ENCODE measurements around the gene STIM2.

The STIM2 gene

GRCh38 chr4:26837993-26838842, 22.4 kb upstream of the STIM2 start:
- no peak for DNase-seq

DNA sequence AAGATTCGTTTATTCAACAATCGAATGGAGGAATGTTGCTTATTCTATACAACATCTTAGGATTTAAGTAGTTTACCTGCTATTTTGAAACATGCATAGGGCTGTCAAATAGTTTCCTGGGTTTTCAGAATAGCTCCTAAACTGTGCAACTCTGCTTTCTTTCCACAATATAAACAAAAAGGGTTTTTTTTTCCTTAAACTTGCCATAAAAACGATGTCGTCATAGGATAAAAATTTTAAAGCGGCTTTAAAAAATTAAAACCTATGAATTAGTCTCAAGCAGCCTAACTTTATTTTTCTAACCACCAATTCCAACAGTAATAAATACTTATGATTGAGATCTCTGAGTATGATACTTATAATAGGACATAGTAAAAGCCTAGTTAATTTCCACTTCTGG, 21.6 kb upstream of the STIM2 start:
- no peak for DNase-seq

- DNase-seq = no peak
Observed at GRCh38 chr4:26839534-26839951, 21.1 kb upstream of the STIM2 start.

- no peak for DNase-seq
Observed at GRCh38 chr4:26840786-26841185, 19.9 kb upstream of the STIM2 start.

- no peak for DNase-seq
Observed at GRCh38 chr4:26842911-26843310, 17.7 kb upstream of the STIM2 start.

GRCh38 chr4:26850528-26850927, 10.1 kb upstream of the STIM2 start:
- no peak for DNase-seq

- DNase-seq = no peak
Observed at GRCh38 chr4:26851129-26851528, 9.5 kb upstream of the STIM2 start.

DNA sequence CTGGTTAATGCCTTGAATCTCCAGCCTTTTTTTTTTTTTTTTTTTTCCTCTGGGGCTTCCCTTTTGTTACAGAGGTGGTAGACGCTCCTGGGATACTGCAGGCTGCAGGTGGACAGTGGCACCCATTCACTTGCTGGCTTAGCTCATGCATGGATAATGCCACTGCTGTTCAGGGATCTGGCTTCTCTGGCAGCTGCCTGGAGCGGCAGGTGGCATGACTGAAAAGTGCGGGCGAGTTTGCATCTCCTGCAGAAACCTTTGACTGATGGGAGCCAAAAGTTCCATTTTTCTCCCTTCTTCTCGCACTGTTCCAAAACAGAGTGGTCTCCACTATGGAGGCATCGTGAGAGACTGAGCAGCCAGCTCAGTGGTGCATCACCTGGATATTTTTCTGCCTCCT, 5.9 kb upstream of the STIM2 start:
- no peak for DNase-seq

DNA sequence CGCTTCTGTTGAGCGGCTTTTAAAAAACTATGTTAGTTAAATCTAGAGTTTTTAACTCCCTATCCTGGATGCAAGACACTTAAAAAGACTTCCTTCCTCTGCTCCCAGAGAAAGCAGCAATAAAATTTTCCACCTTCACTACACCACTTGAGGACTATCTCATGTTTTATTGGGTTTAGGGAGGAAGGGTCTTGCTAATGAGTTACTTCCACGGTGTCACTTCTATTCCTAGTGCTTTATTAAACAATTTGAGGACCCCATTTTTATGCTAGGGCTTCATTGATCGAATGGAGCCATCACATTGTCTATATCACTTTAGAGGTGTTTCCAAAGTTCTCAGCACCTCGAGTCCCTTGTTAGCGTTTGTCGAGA, 3.7 kb upstream of the STIM2 start:
- DNase-seq = no peak

DNA sequence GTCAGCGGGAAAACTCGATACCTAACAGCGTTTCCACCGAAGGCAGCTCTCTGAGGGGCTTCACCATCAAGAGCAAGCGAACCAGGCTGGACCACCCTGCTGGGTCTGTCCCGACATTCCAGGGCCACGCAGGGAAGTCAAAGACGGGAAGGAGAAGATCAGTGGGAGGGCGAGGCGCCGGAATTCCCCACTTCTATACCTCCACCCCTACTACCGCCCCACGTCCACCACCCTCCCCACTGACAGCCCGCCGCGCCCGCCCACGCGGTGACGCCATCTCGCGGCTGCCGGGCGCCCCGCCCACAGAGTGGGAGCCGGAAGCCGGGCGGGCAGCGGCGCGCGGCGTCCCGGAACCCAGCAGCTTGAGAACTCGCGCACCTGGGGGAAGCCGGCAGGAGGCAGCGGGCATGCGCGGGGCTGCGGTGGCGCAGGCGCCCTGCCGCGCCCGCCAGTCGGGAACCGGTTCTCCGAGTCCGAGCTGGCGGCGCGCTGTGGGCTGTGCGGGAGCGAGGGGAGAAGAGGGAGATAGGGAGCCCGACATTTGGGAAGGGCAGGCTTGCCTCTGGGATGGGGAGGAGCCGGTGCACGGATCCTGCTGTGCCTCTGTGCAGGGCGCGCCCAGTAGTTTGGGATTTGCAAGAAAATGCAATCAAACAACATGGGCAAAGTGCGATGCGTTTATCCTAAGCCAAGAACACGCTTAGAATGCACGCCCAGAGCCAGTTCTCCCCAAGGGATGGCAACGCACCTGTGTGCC, 3.2 kb upstream of the STIM2 start:
- DNase-seq = peak; percentile 71 to 86

GRCh38 chr4:26858035-26858918, 2.4 kb upstream of the STIM2 start:
- no peak for DNase-seq

DNA sequence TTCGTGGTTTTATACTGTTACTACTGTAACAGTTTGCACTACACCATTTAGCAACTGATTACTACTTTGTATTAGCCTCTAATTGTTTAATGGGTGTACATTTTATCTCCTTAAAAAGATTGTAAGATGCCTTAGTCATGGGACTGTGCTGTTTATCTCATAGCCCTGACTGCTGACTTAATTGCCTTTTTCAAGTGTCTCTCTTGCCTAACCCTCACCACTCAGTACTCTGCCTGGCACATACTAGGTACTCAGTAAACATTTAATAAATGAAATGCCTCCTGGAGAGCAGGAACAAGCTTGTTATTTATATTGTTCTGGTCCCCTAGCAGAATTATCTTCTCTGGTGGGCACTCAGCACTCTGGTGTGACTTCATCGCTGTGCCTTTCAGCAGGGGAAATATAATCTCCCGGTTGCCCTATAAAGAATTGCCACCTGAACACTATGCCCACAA, 1.7 kb upstream of the STIM2 start:
- DNase-seq = no peak

GRCh38 chr4:26859762-26860156, 882 bp upstream of the STIM2 start:
- peak in 1 of 2 experiments; percentile 13 for DNase-seq

DNA sequence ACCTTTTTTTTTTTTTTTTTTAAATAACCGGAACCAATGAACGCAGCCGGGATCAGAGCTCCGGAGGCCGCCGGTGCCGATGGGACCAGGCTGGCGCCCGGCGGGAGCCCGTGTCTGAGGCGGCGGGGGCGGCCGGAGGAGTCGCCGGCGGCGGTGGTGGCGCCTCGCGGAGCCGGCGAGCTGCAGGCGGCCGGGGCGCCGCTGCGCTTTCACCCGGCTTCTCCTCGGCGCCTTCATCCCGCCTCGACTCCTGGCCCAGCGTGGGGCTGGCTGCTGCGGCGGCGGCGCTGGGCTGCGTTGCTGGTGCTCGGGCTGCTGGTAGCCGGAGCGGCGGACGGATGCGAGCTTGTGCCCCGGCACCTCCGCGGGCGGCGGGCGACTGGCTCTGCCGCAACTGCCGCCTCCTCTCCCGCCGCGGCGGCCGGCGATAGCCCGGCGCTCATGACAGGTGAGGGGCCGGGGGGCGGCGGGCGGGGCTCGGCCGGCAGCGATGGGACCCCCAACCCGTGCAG, 337 bp downstream of the STIM2 start:
- peak; percentile 47 to 49 for DNase-seq

DNA sequence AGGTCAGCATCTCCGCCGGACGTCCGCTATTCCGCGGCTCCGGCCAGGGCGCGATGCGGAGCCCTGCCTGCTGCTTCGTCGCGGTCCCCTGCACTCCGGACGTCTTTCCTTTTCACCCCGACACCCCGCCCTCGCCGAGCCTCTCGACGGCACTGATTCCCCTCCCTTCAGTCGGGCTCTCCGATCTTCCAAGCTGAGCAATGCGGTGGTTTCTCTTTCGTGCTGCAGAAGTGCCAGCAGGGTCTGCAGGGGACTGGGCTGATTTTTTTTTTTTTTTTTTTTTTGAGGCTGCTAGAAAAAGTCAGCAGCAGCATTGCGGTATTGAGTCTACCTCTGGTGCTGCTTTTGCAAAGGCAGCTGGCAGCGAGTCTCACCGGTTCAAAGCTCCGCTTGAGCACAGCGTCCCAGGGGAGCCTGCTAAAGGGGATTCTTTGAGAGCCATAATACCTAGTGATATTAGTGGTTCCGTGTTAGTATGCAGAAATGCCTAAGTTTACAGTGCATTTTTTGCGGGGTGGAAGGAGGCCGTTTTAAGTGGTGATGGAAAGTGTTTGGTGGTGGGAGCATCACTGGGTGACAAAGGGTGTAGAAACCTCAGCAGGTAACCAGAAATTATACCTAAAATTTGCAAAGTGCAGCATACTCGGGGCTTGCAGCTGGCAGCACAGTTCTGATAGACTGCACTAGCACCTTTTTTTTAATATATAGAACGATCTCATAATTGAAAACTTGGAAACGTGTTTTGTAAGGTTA, 969 bp downstream of the STIM2 start:
- peak; percentile 5 to 29 for DNase-seq

GRCh38 chr4:26862381-26862915, 1.8 kb downstream of the STIM2 start:
- no peak for DNase-seq

GRCh38 chr4:26863512-26863911, 2.9 kb downstream of the STIM2 start:
- no peak for DNase-seq

DNA sequence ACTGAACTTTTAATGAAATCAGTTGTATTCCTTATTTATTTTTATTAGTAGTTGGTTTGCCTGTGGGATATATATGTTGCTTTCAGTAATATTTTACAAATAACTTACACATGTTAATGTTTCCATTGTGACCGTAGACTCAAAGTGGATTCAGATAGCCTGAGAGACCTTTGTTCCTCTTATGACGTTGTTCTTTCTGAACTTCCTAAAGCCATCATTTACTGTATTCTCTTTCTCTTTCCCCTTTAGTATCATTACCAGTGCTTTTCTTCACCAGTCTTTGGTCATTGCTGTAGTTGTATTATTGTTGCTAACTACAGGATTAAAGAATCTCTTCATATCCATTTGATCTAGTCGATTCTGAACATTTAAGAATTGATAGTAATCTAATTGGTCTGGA, 4.3 kb downstream of the STIM2 start:
- DNase-seq = no peak

- no peak for DNase-seq
Observed at GRCh38 chr4:26866203-26866602, 5.6 kb downstream of the STIM2 start.

GRCh38 chr4:26866781-26867180, 6.1 kb downstream of the STIM2 start:
- DNase-seq = no peak

DNA sequence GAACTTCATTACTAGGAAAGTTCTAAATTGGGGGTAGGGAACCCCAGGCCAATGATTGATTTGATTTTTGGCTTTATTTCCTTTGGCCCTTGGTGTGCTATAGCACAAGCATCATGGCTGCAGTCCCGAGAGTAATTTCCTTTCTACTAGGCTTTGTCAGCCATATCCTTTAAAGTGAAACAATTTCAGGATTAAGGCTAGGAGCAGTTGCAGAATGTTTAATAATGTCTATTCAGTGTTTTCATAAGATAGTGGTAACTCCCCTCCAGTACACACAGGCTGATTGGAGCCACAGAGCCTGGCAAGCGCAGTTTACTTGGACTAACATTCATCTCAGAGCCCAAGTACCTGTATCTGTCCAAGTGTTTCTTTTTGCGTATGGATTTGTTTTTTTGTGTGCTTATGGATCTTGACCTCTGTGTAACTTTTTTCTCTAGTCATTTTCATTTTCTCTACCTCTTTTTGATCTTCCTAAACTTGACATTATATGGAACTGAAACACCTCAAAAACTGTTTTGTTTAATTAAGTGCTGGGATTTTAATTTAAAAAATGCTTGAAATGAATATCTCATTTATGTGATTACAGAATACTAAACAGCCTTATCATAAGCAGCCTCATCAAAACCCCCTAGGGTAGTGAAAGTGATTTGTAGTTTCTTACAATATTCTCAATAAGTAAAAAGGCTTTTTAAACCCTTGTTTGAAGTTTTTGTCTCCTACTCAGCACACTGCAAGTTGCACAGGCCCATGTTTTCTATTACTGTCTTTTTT, 7.5 kb downstream of the STIM2 start:
- no peak for DNase-seq
